GM21723 (cell line): ENCODE measurements around the gene ITIH5.

Experiments used
- ATAC-seq: cut with Tn5 transposase; IDR thresholded peaks from one replicate; pipeline ENCODE4 v1.9.1; 2021; ENCODE audit warnings: mild to moderate bottlenecking, moderate library complexity; ENCODE audit not compliant: unreplicated experiment

The ITIH5 gene

GRCh38 chr10:7589748-7590147, 77.0 kb downstream of the ITIH5 start:
- ATAC-seq: no peak

- ATAC-seq: no peak
Observed at GRCh38 chr10:7587865-7588188, 78.9 kb downstream of the ITIH5 start.

- no peak for ATAC-seq
Observed at GRCh38 chr10:7587168-7587864, 79.5 kb downstream of the ITIH5 start.

- ATAC-seq: no peak
Observed at GRCh38 chr10:7585228-7585627, 81.5 kb downstream of the ITIH5 start.

GRCh38 chr10:7583626-7584025, 83.1 kb downstream of the ITIH5 start:
- ATAC-seq: no peak

GRCh38 chr10:7580520-7580919, 86.2 kb downstream of the ITIH5 start:
- ATAC-seq: no peak

GRCh38 chr10:7579681-7580080, 87.1 kb downstream of the ITIH5 start:
- no peak for ATAC-seq

- ATAC-seq: no peak
Observed at GRCh38 chr10:7577579-7577978, 89.2 kb downstream of the ITIH5 start.

GRCh38 chr10:7577176-7577575, 89.6 kb downstream of the ITIH5 start:
- ATAC-seq: no peak

- ATAC-seq: no peak
Observed at GRCh38 chr10:7576340-7576739, 90.4 kb downstream of the ITIH5 start.

GRCh38 chr10:7572391-7572790, 94.4 kb downstream of the ITIH5 start:
- no peak for ATAC-seq

GRCh38 chr10:7571981-7572380, 94.8 kb downstream of the ITIH5 start:
- ATAC-seq: no peak

- ATAC-seq: no peak
Observed at GRCh38 chr10:7567911-7568620, 98.7 kb downstream of the ITIH5 start.

- no peak for ATAC-seq
Observed at GRCh38 chr10:7566891-7567290, 99.9 kb downstream of the ITIH5 start.

- ATAC-seq: no peak
Observed at GRCh38 chr10:7565871-7566270, 100.9 kb downstream of the ITIH5 start.

- no peak for ATAC-seq
Observed at GRCh38 chr10:7563770-7564169, 103.0 kb downstream of the ITIH5 start.

- no peak for ATAC-seq
Observed at GRCh38 chr10:7563368-7563767, 103.4 kb downstream of the ITIH5 start.

- no peak for ATAC-seq
Observed at GRCh38 chr10:7561985-7562384, 104.8 kb downstream of the ITIH5 start.

GRCh38 chr10:7561216-7561893, 105.4 kb downstream of the ITIH5 start:
- ATAC-seq: no peak

- no peak for ATAC-seq
Observed at GRCh38 chr10:7560519-7560918, 106.2 kb downstream of the ITIH5 start.

- no peak for ATAC-seq
Observed at GRCh38 chr10:7559386-7559785, 107.4 kb downstream of the ITIH5 start.

- no peak for ATAC-seq
Observed at GRCh38 chr10:7558036-7558435, 108.7 kb downstream of the ITIH5 start.
